ENCODE results near the gene ZBTB47. TPM values are rescaled to one million over a fixed set of nuclear protein-coding genes. Genes with fewer than 3 reads are reported as not detected.
A peak's percentile ranks its signal among the peaks of the same experiment; 100 is the strongest.

Gene ZBTB47
- total and polyA plus RNA-seq, 2 donors (not counting 3 experiments of a cell fraction or from before 2014, with no cell fraction given) = 10.6 to 14.5 TPM

- no peaks in the 10 kb centered on the region for H3K4me1 ChIP-seq (ENCODE audit: control insufficient read depth, extremely low read depth, insufficient read depth, low read length)
- peaks cover 0 to under 1% of the 10 kb centered on the region in 2 experiments for H3K36me3 ChIP-seq (ENCODE audit: control insufficient read depth in 2 of 2, extremely low read depth in 1 of 2, insufficient read depth in 2 of 2, low read length in 2 of 2)
- no peaks in the 10 kb centered on the region for H4K20me1 ChIP-seq (replicated peaks; ENCODE audit: control insufficient read depth, extremely low read depth, insufficient read depth, low read length)
- no peak overlapping the region for H3K4me2 ChIP-seq (ENCODE audit: insufficient read depth, low read length)
- no peaks in the 10 kb centered on the region for H3K9me3 ChIP-seq (replicated peaks; ENCODE audit: control insufficient read depth, insufficient read depth, low read length)
- ChIA-PET CTCF (no interaction called here), POLR2A (no interaction called here)
- H3K27me3 ChIP-seq (ENCODE audit: control insufficient read depth in 2 of 2, insufficient read depth in 2 of 2, low read length in 2 of 2) = no peaks in the 10 kb centered on the region
- no peak overlapping the region for H2AFZ ChIP-seq (ENCODE audit: low read depth, low read length)
- no peaks in the 10 kb centered on the region for H3K9me1 ChIP-seq (replicated peaks; ENCODE audit: control insufficient read depth, extremely low read depth, insufficient read depth, low read length)
- no peak overlapping the region for H3K27ac ChIP-seq (ENCODE audit: insufficient read depth, low read depth, low read length)
- no peak for TF ChIP-seq GATA2 (IDR thresholded peaks at IDR 0.05; ENCODE audit: insufficient read depth, insufficient read length, low read depth, low read length)
- TF ChIP-seq CTCF (IDR thresholded peaks at IDR 0.05; ENCODE audit: extremely low read depth in 1 of 2, insufficient read depth in 1 of 2, low read depth in 1 of 2, low read length in 2 of 2) = no peak
- no peak for TF ChIP-seq MAX (IDR thresholded peaks at IDR 0.05; ENCODE audit: insufficient read depth, insufficient read length)
- TF ChIP-seq POLR2A (IDR thresholded peaks at IDR 0.05; ENCODE audit: low read depth, low read length) = peak; percentile 41
- no peak for TF ChIP-seq POLR2AphosphoS5 (IDR thresholded peaks at IDR 0.05; ENCODE audit: insufficient read depth, low read depth, low read length)
- no peak overlapping the region for H3K4me3 ChIP-seq (replicated peaks in 1 of 3; ENCODE audit: insufficient read depth in 1 of 3, low read depth in 1 of 3, low read length in 3 of 3)
- DNase-seq (ENCODE audit: low read depth, low spot score) = no peak
- intact Hi-C loops (cut with micrococcal nuclease) (no loop called here), dilution Hi-C loops (cut with MboI; ENCODE audit: extremely low pct_ligation_motif_present, low sequenced_read_pairs) (no loop called here)
- no peak overlapping the region for H3K9ac ChIP-seq (replicated peaks; ENCODE audit: extremely low read depth, insufficient read depth, low read length)
- no peak for FAIRE-seq
- H3K79me2 ChIP-seq (ENCODE audit: control insufficient read depth, insufficient read depth, low read length) = no peaks in the 10 kb centered on the region
- no TSS peak for BruUV-seq (replicated peaks)
These were observed 14.3 kb downstream of the ZBTB47 start for GRCh38 chr3:42667523-42668412.
